LHCN-M2 (cell line): ENCODE data around the gene RPL13A. TPM values are rescaled to one million over a fixed set of nuclear protein-coding genes. Genes with fewer than 3 reads are reported as not detected.

Experiments
- total RNA-seq: library from RNA; depleted of rRNA; stranded (reverse); fragments of >200 nt; gene quantifications from 2 replicates; pipeline ENCODE4 v1.2.3, GENCODE V29; 2014; rRNA removed

Gene RPL13A
- total RNA-seq, 1 experiment from 2014 or later, result 2,027 TPM

Other genes with a start within 250 kb of the RPL13A start
- gene SLC6A16, start 162.4 kb upstream of the RPL13A start, total RNA-seq, result 0.11 TPM in 1 of 2 replicates, not detected in the other
- not detected in 2 replicates for gene CD37, start 152.2 kb upstream of the RPL13A start, total RNA-seq
- gene TEAD2, start 125.2 kb upstream of the RPL13A start, total RNA-seq, result 36.9 and 39.4 TPM in 2 replicates
- 0.46 TPM in 1 of 2 replicates, not detected in the other for gene DKKL1, start 123.7 kb upstream of the RPL13A start, total RNA-seq
- not detected in 2 replicates for gene KASH5, start 99.4 kb upstream of the RPL13A start, total RNA-seq
- gene PTH2, start 64.2 kb upstream of the RPL13A start, total RNA-seq, result not detected in 2 replicates
- not detected in 2 replicates for gene GFY, start 62.2 kb upstream of the RPL13A start, total RNA-seq
- gene SLC17A7, start 46.1 kb upstream of the RPL13A start, total RNA-seq, result 0.46 TPM in 1 of 2 replicates, not detected in the other
- 81.1 and 90.7 TPM in 2 replicates for gene PIH1D1, start 35.8 kb upstream of the RPL13A start, total RNA-seq
- gene ALDH16A1, start 34.4 kb upstream of the RPL13A start, total RNA-seq, result 34.8 and 42.6 TPM in 2 replicates
- gene FLT3LG, start 13.4 kb upstream of the RPL13A start, total RNA-seq, result 2.6 and 4.6 TPM in 2 replicates
- 2,307 and 2,635 TPM in 2 replicates for gene RPS11, start 8.8 kb downstream of the RPL13A start, total RNA-seq
- gene FCGRT, start 25.1 kb downstream of the RPL13A start, total RNA-seq, result 95.6 and 96.2 TPM in 2 replicates
- gene RCN3, start 40.4 kb downstream of the RPL13A start, total RNA-seq, result 234 and 287 TPM in 2 replicates
- 75.2 and 76.8 TPM in 2 replicates for gene NOSIP, start 92.9 kb downstream of the RPL13A start, total RNA-seq
- 0.29 and 0.38 TPM in 2 replicates for gene PRRG2, start 93.7 kb downstream of the RPL13A start, total RNA-seq
- gene PRR12, start 103.6 kb downstream of the RPL13A start, total RNA-seq, result 3.8 and 5.5 TPM in 2 replicates
- gene RRAS, start 152.5 kb downstream of the RPL13A start, total RNA-seq, result 61.3 and 65.3 TPM in 2 replicates
- gene SCAF1, start 154.6 kb downstream of the RPL13A start, total RNA-seq, result 23.9 and 24.8 TPM in 2 replicates
- gene IRF3, start 178.2 kb downstream of the RPL13A start, total RNA-seq, result 55.0 and 62.7 TPM in 2 replicates
- 25.6 and 25.7 TPM in 2 replicates for gene BCL2L12, start 178.3 kb downstream of the RPL13A start, total RNA-seq
- 342 and 345 TPM in 2 replicates for gene PRMT1, start 189.7 kb downstream of the RPL13A start, total RNA-seq
- gene ADM5, start 202.0 kb downstream of the RPL13A start, total RNA-seq, result 1.2 TPM in 2 replicates
- 0.90 and 2.5 TPM in 2 replicates for gene CPT1C, start 203.5 kb downstream of the RPL13A start, total RNA-seq